ENCODE measurements around the gene TM9SF4. TPM values are rescaled to one million over a fixed set of nuclear protein-coding genes. Genes with fewer than 3 reads are reported as not detected.
A peak's percentile ranks its signal among the peaks of the same experiment; 100 is the strongest.

TM9SF4 gene
- total RNA-seq = 10 to 100 TPM; 37.9 to 39.1 TPM

- intact Hi-C loops (cut with micrococcal nuclease) = loop anchor here (1.0 to 5.0 kb wide), 4 partner anchors 98 to 248 kb away; partner anchors contain the start of genes ASXL1, PLAGL2 and POFUT1
- no peaks in the 10 kb centered on the region for H3K27me3 Mint-ChIP-seq (ENCODE audit: low read depth)
- H3K9me3 Mint-ChIP-seq = no peaks in the 10 kb centered on the region
- H3K27ac Mint-ChIP-seq = peak within 1 kb of the TSS; percentile 100
- CTCF ChIA-PET = no interaction called here
- H3K36me3 Mint-ChIP-seq (ENCODE audit: low read depth) = peaks cover 5% of the 10 kb centered on the region
- H3K4me3 Mint-ChIP-seq = peak within 1 kb of the TSS; percentile 91
- DNase-seq = peak; percentile 94
- H3K4me1 Mint-ChIP-seq (ENCODE audit: low read depth) = peaks cover 36% of the 10 kb centered on the region
Measured at GRCh38 chr20:32109392-32110172, at the start of gene TM9SF4. TSS of gene TM9SF4 (plus strand) at chr20:32109714. CDS start at chr20:32109741, 27 bp downstream.

DNA sequence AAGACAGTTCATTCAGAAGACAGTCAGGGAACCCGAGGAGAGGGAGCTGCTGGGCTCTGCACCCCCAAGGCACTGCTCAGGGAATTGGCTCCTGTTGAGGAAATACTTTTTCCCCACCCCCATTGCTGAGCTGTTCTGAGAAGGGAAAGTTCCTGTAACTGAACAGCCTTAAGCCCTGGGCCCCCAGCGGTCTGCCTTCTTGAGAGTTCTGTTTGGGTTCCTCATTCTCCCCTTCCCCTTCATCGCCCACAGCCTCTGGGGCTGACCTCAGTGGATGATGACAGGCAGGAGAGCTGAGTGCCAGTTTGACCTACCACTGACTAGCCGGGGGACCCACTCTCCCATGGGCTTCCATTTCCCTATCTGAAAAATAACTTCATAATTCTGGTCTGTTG, 46.7 kb upstream of the TM9SF4 start:
- DNase-seq = peak; percentile 41
- Mint-ChIP-seq H3K4me1 (ENCODE audit: low read depth) (peaks cover 6% of the 10 kb centered on the region), H3K9me3 (no peaks in the 10 kb centered on the region), H3K27ac (no peak overlapping the region), H3K27me3 (ENCODE audit: low read depth) (peaks cover 29% of the 10 kb centered on the region), H3K4me3 (no peak overlapping the region), H3K36me3 (ENCODE audit: low read depth) (no peaks in the 10 kb centered on the region)
- CTCF ChIA-PET = interaction anchor here (0.5 to 0.7 kb wide), 2 partner anchors 17 to 377 kb away, joined by 3 read pairs; no protein-coding TSS in a partner anchor
- intact Hi-C loops (cut with micrococcal nuclease) = no loop called here

DNA sequence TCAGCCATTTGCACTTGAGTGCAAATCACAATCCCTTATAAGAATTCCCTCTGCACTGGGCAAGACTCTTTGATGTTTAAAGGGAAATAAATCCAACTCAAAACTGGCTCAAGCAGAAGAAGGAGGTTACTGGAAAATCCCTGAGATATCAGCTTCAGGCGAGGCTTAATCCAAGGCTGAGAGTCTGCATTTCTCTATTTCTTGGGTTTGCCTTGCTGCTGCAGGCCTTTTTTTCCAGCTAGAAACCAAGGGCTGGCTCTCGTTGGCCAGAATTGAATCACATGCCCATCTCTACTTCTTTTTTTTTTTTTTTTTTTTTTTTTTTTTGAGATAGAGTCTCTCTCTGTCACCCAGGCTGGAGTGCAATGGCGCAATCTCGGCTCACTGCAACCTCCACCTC, 45.8 kb upstream of the TM9SF4 start:
- DNase-seq = no peak
- Mint-ChIP-seq H3K27me3 (ENCODE audit: low read depth) (peaks cover 27% of the 10 kb centered on the region), H3K4me3 (no peak overlapping the region), H3K36me3 (ENCODE audit: low read depth) (no peaks in the 10 kb centered on the region), H3K4me1 (ENCODE audit: low read depth) (peaks cover 6% of the 10 kb centered on the region), H3K9me3 (no peaks in the 10 kb centered on the region), H3K27ac (no peak overlapping the region)
- intact Hi-C loops (cut with micrococcal nuclease) = no loop called here
- CTCF ChIA-PET = no interaction called here

DNA sequence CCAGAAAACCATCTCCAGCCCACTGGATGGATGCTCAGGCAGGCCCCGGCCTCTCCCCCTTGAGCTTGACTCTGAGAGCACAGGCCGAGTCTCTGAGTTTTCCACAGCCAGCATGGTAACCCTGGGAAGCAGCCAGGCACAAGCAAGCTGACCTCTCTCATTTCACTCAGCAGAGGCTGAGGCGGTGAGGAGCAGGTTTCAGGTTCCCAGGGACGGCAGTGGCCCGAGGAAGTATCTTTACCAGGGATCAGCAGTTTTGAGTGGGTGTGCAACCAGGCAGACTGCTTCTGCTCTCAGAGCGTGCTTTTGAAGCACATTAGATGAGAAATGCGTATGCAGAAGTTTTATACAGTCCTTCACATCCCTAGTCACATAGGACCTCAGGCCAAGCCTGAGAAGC, 44.8 kb upstream of the TM9SF4 start:
- H3K4me3 Mint-ChIP-seq = no peak overlapping the region
- intact Hi-C loops (cut with micrococcal nuclease) = no loop called here
- H3K27me3 Mint-ChIP-seq (ENCODE audit: low read depth) = peaks cover 22% of the 10 kb centered on the region
- CTCF ChIA-PET = no interaction called here
- H3K9me3 Mint-ChIP-seq = no peaks in the 10 kb centered on the region
- no peaks in the 10 kb centered on the region for H3K36me3 Mint-ChIP-seq (ENCODE audit: low read depth)
- DNase-seq = no peak
- H3K4me1 Mint-ChIP-seq (ENCODE audit: low read depth) = peaks cover 6% of the 10 kb centered on the region
- H3K27ac Mint-ChIP-seq = no peak overlapping the region

GRCh38 chr20:32067234-32067821, 42.2 kb upstream of the TM9SF4 start:
- DNase-seq = no peak
- H3K27ac Mint-ChIP-seq = no peak overlapping the region

DNA sequence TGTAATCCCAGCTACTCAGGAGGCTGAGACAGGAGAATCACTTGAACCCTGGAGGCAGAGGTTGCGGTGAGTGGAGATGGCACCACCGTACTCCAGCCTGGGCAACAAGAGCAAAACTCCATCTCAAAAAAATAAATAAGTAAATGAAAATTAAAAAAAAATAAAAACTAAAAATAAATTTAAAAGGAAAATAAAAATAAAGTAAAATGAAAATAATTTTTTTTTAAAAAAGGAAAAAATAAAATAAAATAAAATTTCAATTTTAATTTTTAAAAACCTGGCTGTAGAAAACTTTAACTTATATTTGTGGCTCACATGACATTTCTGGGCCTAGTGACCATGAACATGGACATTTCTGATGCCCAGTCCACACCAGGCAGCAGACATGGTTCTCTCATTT, 41.3 kb upstream of the TM9SF4 start:
- Mint-ChIP-seq H3K36me3 (ENCODE audit: low read depth) (no peaks in the 10 kb centered on the region), H3K4me1 (ENCODE audit: low read depth) (no peaks in the 10 kb centered on the region), H3K4me3 (no peak overlapping the region), H3K27ac (no peak overlapping the region), H3K9me3 (no peaks in the 10 kb centered on the region), H3K27me3 (ENCODE audit: low read depth) (peaks cover 2% of the 10 kb centered on the region)
- intact Hi-C loops (cut with micrococcal nuclease) = no loop called here
- no peak for DNase-seq
- CTCF ChIA-PET = no interaction called here

More at GRCh38 chr20:32067234-32067821, 42.2 kb upstream of the TM9SF4 start:
- no peaks in the 10 kb centered on the region for H3K36me3 Mint-ChIP-seq (ENCODE audit: low read depth)
- intact Hi-C loops (cut with micrococcal nuclease) = no loop called here
- H3K27me3 Mint-ChIP-seq (ENCODE audit: low read depth) = peaks cover 5% of the 10 kb centered on the region
- H3K9me3 Mint-ChIP-seq = no peaks in the 10 kb centered on the region
- H3K4me1 Mint-ChIP-seq (ENCODE audit: low read depth) = peaks cover 5% of the 10 kb centered on the region
- CTCF ChIA-PET = interaction anchor here (1.3 kb wide), 1 partner anchor 25 kb away, joined by 5 read pairs; no protein-coding TSS in a partner anchor
- H3K4me3 Mint-ChIP-seq = no peak overlapping the region

GRCh38 chr20:32069711-32070110, 39.8 kb upstream of the TM9SF4 start:
- no peaks in the 10 kb centered on the region for H3K36me3 Mint-ChIP-seq (ENCODE audit: low read depth)
- peaks cover 2% of the 10 kb centered on the region for H3K27me3 Mint-ChIP-seq (ENCODE audit: low read depth)
- H3K9me3 Mint-ChIP-seq = no peaks in the 10 kb centered on the region
- intact Hi-C loops (cut with micrococcal nuclease) = no loop called here
- H3K4me3 Mint-ChIP-seq = no peak overlapping the region
- CTCF ChIA-PET = no interaction called here
- no peaks in the 10 kb centered on the region for H3K4me1 Mint-ChIP-seq (ENCODE audit: low read depth)
- DNase-seq = no peak
- no peak overlapping the region for H3K27ac Mint-ChIP-seq

DNA sequence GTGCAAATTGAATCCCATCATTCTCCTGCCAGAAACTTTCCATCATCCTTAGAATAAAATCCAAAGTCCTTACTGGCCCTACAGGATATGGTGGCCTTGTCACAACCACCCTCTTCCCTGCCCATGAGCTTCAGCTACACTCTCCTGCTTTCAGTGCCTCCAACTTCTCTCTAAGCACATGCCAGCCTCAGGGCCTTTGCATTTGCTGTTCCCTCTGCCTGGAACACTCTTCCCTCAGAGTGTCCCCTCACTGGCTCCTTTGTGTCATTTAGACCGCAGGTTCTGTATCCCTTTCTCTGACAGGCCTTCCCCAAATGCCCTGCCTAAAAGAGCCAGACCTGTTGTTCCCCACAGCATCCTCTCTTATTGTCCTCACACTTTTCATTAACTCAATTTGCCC, 39.2 kb upstream of the TM9SF4 start:
- Mint-ChIP-seq H3K4me1 (ENCODE audit: low read depth) (no peaks in the 10 kb centered on the region), H3K36me3 (ENCODE audit: low read depth) (no peaks in the 10 kb centered on the region), H3K9me3 (no peaks in the 10 kb centered on the region), H3K27ac (no peak overlapping the region), H3K27me3 (ENCODE audit: low read depth) (peaks cover 2% of the 10 kb centered on the region), H3K4me3 (no peak overlapping the region)
- CTCF ChIA-PET = no interaction called here
- intact Hi-C loops (cut with micrococcal nuclease) = no loop called here
- DNase-seq = no peak

GRCh38 chr20:32070690-32071213, 38.8 kb upstream of the TM9SF4 start:
- CTCF ChIA-PET = no interaction called here
- DNase-seq = no peak
- intact Hi-C loops (cut with micrococcal nuclease) = no loop called here
- Mint-ChIP-seq H3K9me3 (no peaks in the 10 kb centered on the region), H3K27me3 (ENCODE audit: low read depth) (peaks cover 2% of the 10 kb centered on the region), H3K27ac (no peak overlapping the region), H3K4me1 (ENCODE audit: low read depth) (no peaks in the 10 kb centered on the region), H3K4me3 (no peak overlapping the region), H3K36me3 (ENCODE audit: low read depth) (no peaks in the 10 kb centered on the region)

GRCh38 chr20:32071395-32072167, 37.9 kb upstream of the TM9SF4 start:
- no peak for DNase-seq
- intact Hi-C loops (cut with micrococcal nuclease) = no loop called here
- H3K27ac Mint-ChIP-seq = no peak overlapping the region
- no peak overlapping the region for H3K4me3 Mint-ChIP-seq
- H3K27me3 Mint-ChIP-seq (ENCODE audit: low read depth) = peaks cover 2% of the 10 kb centered on the region
- no peaks in the 10 kb centered on the region for H3K4me1 Mint-ChIP-seq (ENCODE audit: low read depth)
- H3K9me3 Mint-ChIP-seq = no peaks in the 10 kb centered on the region
- no peaks in the 10 kb centered on the region for H3K36me3 Mint-ChIP-seq (ENCODE audit: low read depth)
- CTCF ChIA-PET = interaction anchor here (0.8 to 1.1 kb wide), 2 partner anchors 20 to 29 kb away, joined by 3 read pairs; no protein-coding TSS in a partner anchor

DNA sequence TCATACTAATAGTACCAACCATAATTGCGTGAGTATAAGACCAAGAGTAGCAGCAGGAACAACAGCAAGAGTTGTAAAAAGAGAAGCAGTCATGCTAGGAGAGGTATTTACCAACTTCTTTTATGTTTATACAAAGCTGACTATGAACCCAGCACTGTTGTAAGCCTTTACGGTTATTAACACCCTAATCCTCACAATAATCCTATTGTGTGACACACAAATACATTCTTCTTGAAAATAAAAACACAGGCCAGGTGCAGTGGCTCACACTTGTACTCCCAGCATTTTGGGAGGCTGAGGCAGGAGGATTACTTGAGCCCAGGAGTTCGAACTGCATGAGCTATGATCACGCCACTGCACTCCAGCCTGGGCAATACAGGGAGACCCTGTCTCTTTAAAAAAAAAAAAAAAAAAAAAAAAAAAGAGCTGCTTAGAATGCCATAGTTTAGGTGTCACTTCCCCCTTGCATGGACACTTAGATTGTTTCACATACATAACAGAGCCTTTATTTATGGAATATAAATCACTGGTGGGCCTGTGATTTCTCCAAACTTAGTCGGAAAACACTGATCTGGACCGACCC, 37.3 kb upstream of the TM9SF4 start:
- H3K36me3 Mint-ChIP-seq (ENCODE audit: low read depth) = no peaks in the 10 kb centered on the region
- intact Hi-C loops (cut with micrococcal nuclease) = no loop called here
- H3K27ac Mint-ChIP-seq = no peak overlapping the region
- no peaks in the 10 kb centered on the region for H3K9me3 Mint-ChIP-seq
- DNase-seq = no peak
- peaks cover 2% of the 10 kb centered on the region for H3K27me3 Mint-ChIP-seq (ENCODE audit: low read depth)
- no peak overlapping the region for H3K4me3 Mint-ChIP-seq
- CTCF ChIA-PET = interaction anchor here (0.5 to 1.1 kb wide), 3 partner anchors 19 to 114 kb away, joined by 3 read pairs; no protein-coding TSS in a partner anchor
- no peaks in the 10 kb centered on the region for H3K4me1 Mint-ChIP-seq (ENCODE audit: low read depth)

GRCh38 chr20:32075534-32075933, 34.0 kb upstream of the TM9SF4 start:
- Mint-ChIP-seq H3K27me3 (ENCODE audit: low read depth) (no peaks in the 10 kb centered on the region), H3K27ac (no peak overlapping the region)
- CTCF ChIA-PET = interaction anchor here (0.6 kb wide), 1 partner anchor 577 kb away, joined by 3 read pairs; no protein-coding TSS in a partner anchor

More at GRCh38 chr20:32075534-32075933, 34.0 kb upstream of the TM9SF4 start:
- H3K9me3 Mint-ChIP-seq = no peaks in the 10 kb centered on the region
- intact Hi-C loops (cut with micrococcal nuclease) = no loop called here
- no peaks in the 10 kb centered on the region for H3K36me3 Mint-ChIP-seq (ENCODE audit: low read depth)
- no peaks in the 10 kb centered on the region for H3K4me1 Mint-ChIP-seq (ENCODE audit: low read depth)
- no peak for DNase-seq
- H3K4me3 Mint-ChIP-seq = no peak overlapping the region
